GM18520 (cell line): ENCODE measurements around the gene ACOT13.
"Not testable (repeated sequence)": the region's sequence is repeated elsewhere in the genome, so short reads cannot be mapped to it uniquely, and the experiment has no call there.

ENCODE experiments used
- ATAC-seq: cut with Tn5 transposase; IDR thresholded peaks from one replicate; pipeline ENCODE4 v1.9.1; 2021; ENCODE audit not compliant: unreplicated experiment

The ACOT13 gene

DNA sequence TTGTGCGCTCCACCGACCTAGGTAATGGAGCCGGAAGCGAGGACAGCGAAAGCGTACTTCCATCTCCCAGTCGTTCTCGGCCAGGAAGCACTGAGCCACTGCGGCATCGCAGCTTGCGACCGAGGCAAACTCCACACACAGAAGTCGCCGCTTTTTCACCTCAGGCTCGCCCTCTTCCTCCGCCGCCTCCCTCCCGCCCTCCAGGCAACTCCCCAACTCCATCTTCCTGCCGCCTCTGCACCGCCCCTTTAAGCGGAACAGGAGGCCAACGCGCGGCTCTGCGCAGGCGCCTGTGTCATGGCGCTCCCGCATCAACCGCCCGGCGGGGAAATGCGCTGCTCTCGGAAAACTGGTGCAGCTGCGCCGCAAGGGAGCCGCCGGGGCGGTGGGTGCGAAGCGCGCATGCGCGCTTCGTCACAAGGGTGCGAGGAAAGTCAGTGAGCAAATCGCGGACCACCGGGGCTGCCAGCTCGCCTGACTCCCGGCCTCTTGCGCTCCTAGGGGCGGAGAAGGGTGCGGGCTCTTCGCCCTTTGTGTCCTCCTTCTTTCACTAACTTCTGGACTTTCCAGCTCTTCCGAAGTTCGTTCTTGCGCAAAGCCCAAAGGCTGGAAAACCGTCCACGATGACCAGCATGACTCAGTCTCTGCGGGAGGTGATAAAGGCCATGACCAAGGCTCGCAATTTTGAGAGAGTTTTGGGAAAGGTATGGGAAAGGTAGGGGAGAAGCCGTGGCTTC is at the start of gene ACOT13, which contains the start of gene TDP2:
Gene ACOT13 (plus strand): TSS at position 437 of the 737 bp plus-strand sequence. CDS start 187 bp downstream, at position 624.
Gene TDP2 (minus strand): TSS at position 259 of the 737 bp plus-strand sequence. CDS start 37 bp downstream, at position 222.
- ATAC-seq = peak; percentile 98

DNA sequence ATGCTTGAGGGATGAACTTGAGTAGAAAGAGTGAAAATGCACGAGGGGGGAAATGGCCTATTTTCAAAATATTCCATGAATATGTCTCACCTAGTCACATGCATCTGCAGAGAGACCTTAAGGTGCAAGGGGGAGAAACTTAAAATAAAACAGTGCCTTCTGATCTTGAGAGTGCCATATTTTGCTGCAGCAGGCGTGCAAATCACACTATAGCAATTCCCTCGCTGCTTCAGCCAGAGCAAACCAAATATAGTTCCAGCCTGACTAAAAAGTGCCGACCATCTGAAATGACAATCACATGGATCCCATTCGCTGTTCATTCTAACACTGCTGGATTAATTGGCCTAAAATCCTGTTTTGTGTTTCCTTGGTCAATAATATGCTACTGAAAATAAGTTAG is 47.2 kb upstream of the ACOT13 start:
- no peak for ATAC-seq

DNA sequence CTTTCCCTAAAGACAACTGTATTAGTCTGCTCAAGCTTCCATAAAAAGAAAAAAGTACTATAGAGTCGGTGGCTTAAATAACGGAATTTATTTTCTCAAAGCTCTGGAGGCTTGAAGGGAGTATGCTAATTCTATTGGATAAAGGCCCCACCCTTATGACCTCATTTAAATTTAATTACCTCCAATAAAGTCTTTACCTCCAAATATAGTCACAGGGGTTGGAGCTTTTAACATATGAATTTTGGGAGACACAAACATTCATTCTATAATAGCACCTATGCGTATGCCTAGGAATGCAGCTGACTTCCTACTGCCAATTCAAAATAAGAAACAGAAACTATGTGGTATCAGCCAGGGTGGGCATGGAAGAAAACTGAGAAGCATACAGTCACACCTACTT is 46.2 kb upstream of the ACOT13 start:
- ATAC-seq = no peak

DNA sequence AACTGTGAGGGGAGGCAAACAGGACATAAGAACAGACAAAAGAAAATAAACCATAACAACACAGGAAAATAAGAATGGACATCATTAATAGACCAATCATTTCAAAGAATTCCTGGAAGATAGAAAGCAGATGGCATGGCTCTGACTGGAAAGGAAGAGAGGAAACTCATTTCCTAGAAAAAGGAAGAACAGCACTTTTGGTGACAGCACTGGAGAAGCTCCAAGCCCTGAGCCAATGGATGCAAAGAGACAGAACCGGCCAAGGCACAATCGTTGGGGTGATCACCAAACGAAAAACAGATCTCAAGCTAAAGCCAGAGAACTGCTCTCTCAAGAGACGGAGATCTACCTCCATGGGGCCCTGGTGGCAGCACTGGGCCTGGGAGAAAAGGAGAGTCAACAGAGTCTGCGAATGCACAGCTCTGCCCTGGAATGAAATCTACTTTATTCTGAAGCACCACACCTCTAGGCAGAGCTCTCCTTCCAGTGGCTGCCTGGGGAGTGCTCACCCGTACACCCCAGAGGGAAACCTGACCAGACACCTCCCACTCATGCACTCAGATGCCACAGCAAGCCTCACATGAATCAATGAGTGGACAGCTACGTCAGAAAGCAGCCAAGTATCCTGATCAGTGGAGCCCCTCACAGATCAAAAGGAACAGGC is 45.1 kb upstream of the ACOT13 start:
- ATAC-seq = no peak

DNA sequence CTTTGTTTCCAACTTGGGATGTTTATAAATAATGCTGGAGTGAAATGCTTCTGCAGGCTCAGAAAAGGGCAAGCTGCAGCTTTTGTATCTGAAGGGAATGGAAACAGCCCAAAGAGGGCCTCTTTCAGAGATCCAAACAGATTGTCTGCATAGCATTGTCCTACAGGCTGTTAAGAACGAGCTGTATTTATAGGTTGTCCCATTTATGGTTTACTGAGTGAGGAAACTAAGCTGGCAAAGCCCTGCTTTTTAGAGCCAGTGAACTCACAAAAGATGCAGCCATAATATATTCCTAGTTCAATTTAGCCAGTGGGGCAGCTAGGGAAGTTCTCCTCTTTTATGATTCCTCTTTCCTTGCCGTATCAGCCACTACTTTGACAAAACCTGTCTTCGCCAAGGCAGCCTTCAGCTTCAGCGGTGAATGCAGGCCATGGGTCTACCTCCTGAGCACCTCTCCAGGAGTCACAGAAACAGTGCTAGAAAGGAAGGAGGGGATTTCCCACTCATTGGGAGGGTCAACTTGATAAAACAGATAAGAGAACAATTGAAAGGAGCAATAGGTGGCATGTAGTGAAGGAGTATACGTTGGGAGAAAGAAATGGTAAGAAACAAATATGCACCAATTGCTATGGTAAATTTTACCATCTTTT is 35.9 kb upstream of the ACOT13 start:
- ATAC-seq = no peak

DNA sequence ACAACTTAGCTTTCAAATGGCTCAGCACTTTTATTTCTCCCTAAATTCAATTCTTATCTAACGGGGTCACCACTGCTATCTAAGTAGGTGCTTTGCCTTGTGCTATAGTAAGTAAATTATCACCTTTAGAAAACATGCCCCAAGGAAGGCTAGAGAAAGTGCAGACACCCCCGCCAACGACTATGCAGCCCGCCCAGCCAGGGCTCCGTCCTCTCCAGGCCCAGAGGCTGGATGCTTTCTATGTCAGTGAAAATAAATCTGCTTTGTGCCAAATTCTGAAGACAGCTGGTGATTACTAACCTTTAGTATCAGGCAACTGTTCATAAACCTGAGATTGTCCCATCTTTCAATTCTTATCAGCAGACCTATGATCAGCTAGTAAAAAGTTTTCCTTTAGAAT is 35.2 kb upstream of the ACOT13 start:
- ATAC-seq = no peak

DNA sequence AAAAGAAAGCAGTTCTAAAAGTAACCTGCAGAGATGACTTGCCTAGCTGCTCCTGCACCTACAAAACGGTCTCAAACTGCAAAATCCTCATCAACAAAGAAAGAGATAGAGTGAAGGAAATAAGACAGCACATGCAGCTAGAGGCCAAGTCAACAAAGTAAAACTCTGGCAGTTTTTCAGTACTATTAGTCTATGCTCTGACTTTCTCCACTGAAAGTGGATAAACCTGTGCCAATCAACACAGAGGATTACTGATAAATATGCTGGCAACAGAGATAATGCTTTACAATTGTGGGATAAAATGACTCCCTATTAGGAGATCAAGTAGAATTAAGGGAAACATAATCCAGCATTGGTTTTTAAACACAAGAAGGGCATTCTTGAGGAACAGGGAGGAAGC is 34.3 kb upstream of the ACOT13 start:
- ATAC-seq = no peak

DNA sequence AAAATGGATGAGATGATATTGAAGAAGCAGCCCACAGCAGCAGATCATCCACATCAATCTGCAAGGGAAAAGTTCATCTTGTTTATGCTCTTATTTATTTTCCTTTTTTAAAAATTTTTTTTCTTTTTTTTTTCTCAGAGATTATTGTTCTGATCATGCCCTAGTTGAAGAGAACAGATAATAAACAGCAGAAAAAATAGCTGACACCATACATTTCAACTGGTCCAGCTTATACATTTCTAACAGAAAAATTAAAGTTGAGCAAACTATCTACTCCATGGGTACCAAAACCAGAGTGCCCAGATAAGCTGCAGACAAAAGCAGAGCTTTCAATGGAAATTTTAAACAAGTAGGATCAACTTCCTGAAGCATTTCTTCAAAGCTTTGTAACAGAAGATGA is 30.2 kb upstream of the ACOT13 start:
- ATAC-seq = no peak

DNA sequence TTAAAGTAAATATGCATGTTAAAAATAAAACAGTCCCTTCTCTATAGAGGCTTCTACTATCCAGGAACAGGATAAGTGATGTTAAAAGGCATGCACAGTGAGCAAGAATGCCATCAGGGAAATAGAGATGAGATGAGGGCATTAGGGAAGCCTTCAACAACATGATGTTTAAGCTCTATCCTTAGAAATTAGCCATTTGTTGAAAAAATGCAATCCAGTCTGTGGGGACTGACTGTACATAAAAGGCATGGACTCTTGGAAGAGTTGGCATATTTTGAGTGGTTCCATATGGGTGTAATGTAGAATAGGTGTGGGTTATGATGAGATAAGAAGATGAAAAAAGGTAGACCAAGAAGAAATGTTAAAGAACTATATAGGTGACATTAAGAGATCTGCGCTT is 26.7 kb upstream of the ACOT13 start:
- ATAC-seq = no peak

DNA sequence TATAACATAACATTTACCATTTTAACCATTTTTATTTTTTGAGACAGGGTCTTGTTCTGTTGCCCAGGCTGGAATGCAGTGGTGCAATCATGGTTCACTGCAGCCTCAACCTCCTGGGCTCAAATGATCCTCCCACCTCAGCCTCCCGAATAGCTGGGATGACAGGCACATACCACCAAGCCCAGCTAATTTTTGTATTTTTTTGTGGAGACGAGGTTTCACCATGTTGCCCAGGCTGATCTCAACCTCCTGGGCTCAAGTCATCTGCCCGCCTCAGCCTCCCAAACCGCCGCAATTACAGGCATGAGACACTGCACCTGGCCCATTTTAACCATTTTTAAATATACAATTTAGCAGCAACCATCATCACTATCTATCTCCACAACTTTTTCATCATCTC is 26.2 kb upstream of the ACOT13 start:
- ATAC-seq = not testable (repeated sequence)

DNA sequence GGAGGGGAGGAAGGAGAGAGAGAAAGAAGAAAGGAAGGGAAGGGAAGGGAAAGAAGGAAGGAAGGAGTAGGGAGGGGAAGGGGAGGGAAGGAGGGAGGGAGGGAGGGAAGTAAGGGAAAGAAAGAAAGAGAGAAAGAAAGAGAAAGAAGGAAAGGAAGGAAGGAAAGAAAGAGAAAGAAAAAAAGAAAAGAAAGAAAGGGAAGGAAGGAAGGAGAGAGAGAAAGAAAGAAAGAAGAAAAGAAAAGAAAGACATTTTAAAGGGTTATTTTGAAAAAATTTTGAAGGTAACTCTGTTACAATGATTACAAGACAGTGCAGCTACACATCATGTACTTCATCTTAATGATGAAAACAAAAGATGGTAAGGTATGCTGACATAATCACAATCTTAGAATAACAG is 24.8 kb upstream of the ACOT13 start:
- no peak for ATAC-seq

DNA sequence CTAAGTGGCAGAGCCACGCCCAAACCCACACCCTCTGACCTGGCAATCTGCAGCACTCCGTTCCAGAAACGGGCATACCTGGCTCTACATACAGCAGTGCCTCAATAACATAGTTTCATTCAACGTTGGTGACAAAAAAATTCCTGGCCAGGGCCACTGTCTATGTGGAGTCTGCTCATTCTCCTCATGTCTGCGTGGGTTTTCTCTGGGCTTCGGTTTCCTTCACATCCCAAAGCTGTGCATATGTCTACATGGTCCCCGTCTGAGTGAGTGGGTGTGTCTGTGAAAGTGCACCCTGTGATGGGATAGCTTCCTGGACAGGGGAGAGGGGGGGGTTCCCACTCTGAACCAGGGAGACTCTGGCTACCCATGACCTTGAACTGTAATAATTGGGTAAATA is 23.0 kb upstream of the ACOT13 start:
- ATAC-seq = no peak

DNA sequence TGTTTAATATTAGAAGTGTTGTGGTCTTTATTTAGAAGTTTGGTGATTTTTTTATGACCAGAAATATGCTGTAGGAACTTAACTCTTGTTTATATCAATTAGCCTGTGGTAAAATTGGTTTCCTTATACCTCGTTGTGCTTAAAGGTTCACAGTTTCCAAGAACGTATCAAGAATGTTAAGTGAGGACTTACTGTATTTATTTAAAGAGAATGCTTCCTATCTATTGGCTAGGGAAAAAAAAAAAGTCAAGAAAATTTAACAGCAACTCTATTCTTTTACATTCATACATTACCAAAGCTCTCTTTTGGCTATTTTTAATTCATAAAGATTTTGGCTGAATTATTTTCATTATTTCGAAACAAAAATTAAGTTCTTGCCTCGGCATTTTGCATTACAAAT is 22.5 kb upstream of the ACOT13 start:
- no peak for ATAC-seq

DNA sequence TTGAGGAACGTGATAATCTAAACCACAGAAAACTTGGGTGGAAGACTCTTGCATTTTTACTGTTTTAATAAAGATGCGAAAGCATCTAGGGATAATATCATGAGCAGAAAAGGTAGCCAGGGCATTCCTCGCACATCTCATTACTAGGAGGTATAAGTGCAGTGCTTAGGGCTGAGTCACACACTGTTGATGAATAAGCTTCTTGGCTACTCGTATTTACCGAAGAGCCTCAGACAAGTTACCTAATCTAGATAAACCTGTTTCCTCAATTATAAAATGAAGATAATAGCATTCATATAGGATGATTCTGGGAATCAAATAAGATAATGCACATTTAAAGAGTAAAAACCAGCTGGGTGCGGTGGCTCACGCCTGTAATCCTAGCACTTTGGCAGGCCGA is 20.1 kb upstream of the ACOT13 start:
- ATAC-seq = no peak

DNA sequence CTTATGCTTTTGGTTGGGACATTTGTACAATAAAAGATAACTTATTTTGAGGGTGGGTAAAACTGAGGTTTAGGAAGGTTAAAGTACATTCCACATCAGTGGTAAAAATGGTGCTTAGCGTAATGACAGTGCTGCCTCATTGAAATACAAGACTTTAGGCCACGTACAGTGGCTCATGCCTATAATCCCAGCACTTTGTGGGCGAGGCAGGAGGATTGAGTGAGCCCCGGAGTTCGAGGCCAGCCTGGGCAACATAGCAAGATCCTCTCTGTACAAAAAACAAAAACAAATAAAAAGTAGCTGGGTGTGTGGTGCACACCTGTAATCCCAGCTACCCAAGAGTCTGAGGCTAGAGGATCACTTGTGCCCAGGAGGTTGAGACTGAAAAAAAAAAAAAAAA is 18.6 kb upstream of the ACOT13 start:
- no peak for ATAC-seq

DNA sequence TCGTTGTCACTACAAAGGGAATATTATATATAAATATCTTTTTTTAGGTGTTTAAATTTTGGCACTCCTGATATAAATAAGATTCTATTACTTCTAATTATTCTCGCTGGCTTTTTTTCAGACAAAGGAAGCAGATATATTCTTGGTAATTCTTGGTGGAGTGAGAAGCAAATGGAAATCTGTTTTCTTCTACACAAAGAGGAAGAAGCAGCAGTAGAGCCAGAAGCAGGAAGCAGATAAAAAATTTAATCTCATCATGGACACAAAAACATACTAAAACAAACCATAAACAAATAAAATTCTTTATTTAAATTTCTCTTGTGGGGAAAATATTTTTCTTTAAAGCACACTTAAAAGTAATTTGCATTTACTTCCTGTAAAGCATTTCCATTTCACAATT is 17.2 kb upstream of the ACOT13 start:
- no peak for ATAC-seq

DNA sequence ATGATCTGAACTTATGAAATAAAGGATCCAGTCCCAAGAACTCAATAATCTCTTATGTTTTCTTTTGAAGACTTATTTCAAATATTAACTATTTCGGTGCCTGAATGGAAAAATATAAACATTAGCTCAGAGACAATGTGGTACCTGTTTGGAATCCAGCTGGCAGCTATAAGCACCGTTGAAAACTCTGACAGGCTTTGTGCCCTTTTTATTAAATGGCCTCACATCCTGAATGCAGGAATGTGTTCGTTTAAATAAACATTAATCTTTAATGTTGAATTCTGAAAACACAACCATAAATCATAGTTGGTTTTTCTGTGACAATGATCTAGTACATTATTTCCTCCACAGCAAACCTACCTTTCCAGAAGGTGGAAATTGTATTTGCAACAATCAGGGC is 16.5 kb upstream of the ACOT13 start:
- no peak for ATAC-seq

DNA sequence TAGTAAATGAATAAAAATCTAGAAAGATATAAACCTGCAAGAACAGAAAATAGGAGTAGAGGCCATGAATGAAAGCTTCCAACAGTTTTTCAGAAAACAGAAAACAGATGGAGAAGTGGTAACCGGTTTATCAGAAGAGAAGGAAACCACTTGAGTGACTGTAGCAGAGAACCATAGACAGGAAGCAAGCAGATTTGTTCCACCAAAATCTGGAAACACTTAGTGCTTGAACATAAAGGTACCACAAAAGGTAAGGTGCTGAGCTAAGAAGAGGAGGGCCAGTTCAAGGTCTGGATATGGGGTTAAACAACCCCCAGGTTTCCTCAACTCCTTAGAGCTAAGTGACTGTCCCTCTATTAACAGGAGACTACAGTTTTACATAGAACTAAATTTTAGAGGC is 11.7 kb upstream of the ACOT13 start:
- no peak for ATAC-seq

DNA sequence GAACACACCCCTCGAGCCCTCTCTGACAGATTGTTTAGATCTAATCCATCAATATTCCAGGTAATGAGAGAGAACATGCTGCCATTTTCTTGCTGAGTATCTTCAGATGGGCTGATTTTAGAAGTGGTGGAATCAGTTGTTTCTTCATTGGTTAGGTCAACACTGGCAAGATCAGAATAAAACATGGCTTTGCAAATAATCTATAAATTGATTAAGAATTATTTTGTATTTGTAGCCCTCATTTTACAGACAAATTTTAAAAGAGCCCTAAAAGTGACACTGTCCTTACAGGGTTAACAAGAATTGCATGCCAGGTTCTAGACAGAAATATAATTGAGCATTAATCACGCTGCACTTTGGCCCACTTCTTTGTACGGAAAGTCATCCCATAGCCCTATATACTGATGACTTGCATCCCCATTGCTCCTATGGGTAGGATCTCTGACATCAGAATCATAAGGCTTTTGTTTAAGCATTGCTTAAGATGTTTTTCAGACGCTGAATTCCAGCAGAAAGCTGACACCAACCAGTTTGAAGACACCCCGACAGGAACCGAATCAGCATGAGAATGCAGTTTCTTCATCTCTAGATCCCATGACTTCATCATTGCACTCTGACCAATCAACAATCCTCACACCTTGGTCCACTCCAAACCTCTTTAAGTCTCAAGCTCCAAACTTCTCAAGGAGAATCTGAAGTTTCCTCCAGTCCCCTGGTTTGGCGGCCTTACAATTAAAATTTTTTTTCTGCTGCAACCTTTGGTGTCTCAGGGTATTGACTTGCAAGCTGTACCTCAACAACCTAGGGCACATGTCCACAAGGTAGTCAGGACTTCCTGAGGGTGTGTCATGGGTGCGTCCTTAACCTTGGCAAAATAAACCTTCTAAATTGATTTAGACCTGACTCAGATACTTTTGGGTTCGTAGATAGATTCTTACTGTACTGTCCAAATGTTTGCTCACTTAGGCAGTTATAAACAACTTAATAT is 8.0 kb upstream of the ACOT13 start:
- ATAC-seq = no peak

DNA sequence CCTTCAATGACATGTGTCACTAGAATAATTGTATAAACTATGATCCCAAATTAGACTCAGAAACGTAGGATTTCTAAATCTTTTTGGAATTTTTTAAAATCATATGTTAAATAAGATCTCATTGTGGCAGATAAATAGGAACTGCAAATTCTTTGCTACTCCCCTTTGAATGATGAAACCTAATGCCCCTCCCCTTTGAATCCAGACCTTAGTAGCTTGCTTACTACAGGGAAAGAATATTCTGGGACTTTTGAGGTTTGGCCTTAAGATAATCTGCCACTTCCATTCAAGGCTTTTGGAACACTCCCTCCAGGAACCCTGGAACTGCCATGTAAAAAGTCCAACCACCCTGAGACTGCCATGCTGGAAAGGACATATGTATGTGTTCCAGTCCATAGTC is 7.3 kb upstream of the ACOT13 start:
- no peak for ATAC-seq

DNA sequence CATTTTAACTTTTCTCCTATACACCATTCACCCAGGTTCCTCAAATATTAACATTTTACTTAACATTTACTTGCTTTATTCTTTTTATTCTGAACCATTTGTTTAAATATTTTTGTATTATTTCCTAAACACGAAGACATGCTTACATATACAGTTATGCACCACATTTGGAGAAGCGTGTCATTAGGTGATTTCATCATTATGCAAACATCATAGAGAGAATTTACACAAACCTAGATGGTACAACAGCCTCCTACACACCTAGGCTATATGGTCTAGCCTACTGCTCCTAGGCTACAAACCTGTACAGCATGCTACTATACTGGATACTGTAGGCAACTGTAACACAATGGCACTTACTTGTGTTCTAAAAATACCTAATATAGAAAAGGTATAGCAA is 6.8 kb upstream of the ACOT13 start:
- no peak for ATAC-seq
